Jurkat, Clone E6-1 (cell line): ENCODE results near the gene GPR101. TPM values are rescaled to one million over a fixed set of nuclear protein-coding genes. Genes with fewer than 3 reads are reported as not detected.
A peak's percentile ranks its signal among the peaks of the same experiment; 100 is the strongest.

Source experiments
- DNase-seq: peaks from one replicate; pipeline ENCODE4 v3.0.0-alpha.2; 2011; ENCODE audit warnings: low read depth, low spot score
- H3K4me3 ChIP-seq: 2 replicates; pipeline ENCODE4 v1.5.1; 2011; ENCODE audit warnings: mild to moderate bottlenecking, low read length, control low read depth, moderate library complexity
- polyA plus RNA-seq: library from polyadenylated mRNA; unstranded; fragments of >200 nt; gene quantifications from one replicate; pipeline ENCODE4 v1.2.1, GENCODE V29; 2012; ENCODE audit warnings: missing spikeins; ENCODE audit not compliant: insufficient read length, insufficient read depth

The GPR101 gene, protein sequence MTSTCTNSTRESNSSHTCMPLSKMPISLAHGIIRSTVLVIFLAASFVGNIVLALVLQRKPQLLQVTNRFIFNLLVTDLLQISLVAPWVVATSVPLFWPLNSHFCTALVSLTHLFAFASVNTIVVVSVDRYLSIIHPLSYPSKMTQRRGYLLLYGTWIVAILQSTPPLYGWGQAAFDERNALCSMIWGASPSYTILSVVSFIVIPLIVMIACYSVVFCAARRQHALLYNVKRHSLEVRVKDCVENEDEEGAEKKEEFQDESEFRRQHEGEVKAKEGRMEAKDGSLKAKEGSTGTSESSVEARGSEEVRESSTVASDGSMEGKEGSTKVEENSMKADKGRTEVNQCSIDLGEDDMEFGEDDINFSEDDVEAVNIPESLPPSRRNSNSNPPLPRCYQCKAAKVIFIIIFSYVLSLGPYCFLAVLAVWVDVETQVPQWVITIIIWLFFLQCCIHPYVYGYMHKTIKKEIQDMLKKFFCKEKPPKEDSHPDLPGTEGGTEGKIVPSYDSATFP
- polyA plus RNA-seq: not detected

DNA sequence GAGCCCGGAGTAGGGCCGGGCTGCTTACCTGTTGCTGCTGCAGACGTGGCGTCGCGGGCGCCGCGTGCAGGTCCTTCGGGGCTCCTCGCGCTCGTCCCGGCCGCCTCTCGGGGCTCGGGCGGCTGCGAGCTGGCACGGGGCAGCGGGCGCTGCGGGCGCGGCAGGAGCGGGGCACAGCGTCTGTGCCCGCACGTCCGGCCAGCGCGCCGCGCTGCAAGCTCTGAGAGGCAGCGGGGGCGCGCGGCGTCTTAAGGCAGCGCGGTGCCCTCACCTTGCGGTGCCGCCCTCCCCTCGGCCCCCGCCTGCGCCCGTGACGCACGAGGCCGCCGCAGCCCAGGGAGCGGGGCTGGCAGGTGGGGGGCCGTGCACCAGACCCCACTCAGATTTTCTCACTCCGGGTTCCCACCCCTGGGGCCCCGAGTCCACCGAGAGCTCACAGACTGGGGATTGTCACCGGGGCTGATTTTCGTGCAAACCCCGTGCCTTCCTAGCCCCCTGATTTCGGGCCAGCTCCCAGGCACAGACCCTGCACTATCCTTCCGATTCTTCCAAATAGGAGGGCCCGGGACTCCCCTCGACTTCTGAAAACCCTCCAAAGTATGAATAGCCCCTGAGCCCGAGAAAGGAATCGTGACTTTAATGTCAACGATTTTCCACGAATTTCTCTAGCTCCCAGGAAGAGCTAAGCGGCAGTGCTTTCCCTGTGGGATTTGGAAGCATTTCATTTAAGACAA lies at the start of gene GPR101:
Gene GPR101 (minus strand): TSS at position 222 of the 734 bp plus-strand sequence. CDS start 2,321 bp downstream, outside the sequence.
- no peak for DNase-seq
- H3K4me3 ChIP-seq: no peak within 1 kb of the TSS

DNA sequence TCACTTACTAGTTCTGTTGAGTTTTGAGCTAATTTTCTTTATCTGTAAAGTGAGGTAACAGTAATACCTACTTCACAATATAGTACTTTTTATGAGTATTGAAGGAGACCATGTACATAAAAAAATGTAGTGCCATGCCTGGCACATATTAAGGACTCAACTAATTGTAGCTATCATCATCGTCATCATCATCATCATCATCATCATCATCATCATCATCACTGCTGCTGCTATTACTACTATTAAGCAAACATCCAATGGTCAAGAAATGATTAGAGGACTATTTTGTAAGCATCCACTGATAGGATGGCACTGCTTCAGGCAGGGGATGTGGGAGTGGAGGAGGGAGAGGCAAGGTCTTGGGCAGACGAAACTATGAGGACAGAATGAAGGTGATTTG lies 47.4 kb upstream of the GPR101 start:
- no peak for DNase-seq
- no peak overlapping the region for H3K4me3 ChIP-seq

DNA sequence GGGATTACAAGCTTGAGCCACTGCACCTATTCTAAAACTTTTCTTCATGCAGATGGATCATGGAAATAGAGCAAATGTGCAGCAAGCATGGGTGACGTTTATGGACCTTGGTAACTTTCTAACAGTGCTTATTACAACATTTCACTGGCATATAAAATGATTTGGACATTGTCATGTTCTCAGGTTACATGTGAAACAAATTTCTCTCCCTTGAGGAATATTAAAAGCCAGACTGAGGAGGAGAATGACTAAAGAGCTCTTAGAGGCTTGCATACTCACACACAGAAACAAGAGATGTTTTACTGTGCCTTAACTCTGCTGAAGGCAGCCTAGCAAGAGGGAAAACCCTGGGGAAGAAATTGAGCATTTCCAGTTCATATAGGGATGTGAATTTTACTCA lies 38.6 kb upstream of the GPR101 start:
- no peak overlapping the region for H3K4me3 ChIP-seq
- no peak for DNase-seq

DNA sequence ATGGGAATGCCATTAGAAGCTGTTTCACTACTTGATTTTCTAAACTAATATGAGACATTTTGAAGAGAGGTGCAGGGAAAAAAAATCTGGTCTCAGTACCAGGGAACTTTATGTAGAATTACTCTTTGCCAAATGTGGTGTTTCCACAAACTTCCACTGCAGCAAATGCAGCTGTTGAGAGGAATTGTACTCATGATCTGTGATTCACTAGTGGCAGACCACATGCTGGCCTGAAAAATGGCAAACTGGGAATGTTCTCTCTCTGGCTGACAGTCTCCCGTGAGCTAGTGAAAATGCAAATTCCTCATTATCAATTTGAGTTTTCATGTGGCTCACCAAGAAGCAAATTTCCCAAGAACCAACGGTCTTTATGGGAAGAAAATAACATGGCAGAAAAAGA lies 37.8 kb upstream of the GPR101 start:
- no peak overlapping the region for H3K4me3 ChIP-seq
- no peak for DNase-seq

DNA sequence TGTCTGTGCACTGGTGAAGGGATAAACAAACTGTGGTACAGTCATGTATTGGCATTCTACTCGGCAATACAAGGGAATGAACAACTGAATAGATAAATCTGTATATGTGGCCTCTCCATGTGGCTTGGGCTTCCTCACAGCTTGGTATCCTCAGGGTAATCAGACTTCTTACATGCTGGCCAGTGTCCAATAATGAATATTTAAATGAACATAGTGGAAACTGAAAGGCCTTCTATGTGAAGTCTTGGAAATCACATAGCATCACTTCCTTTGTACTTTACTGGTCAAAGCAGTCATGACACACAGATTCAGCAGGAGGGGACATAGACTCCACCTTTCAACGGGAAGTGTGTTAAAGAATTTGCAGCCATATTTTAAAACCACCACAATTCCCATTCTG lies 33.4 kb upstream of the GPR101 start:
- H3K4me3 ChIP-seq: no peak overlapping the region
- DNase-seq: no peak

DNA sequence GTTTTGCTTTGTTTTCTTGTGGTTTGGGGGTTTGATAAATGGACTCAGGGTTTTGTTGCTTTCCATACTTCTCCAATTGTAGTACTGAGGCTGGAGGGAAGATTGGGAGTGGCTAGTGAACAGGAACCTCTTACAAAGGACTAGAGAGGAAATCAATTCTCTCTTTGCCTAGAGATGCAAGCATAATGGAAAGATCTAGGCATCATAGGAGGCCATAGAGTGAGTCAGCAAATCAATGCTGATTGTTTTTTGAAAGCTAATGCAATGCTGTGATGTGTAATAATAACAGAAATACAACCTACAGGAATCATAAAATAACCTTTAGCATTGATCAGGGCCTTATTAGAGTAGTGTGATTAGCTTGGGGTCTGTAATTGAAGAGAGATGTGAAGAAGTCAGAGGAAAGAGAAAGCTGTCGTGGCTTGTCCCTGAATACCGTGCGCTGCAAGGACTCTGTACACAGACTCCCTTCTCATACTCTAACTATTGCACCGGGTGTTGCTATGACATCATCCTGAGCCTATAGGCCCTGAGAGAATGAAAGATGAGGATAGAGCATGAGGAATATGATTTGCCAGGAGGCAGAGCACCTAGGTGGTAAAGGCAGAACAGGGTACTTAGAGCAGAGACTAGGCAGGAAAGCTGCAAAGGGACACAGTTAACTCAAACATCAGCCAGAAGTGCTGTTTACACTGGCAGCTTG lies 29.3 kb upstream of the GPR101 start:
- DNase-seq: no peak

DNA sequence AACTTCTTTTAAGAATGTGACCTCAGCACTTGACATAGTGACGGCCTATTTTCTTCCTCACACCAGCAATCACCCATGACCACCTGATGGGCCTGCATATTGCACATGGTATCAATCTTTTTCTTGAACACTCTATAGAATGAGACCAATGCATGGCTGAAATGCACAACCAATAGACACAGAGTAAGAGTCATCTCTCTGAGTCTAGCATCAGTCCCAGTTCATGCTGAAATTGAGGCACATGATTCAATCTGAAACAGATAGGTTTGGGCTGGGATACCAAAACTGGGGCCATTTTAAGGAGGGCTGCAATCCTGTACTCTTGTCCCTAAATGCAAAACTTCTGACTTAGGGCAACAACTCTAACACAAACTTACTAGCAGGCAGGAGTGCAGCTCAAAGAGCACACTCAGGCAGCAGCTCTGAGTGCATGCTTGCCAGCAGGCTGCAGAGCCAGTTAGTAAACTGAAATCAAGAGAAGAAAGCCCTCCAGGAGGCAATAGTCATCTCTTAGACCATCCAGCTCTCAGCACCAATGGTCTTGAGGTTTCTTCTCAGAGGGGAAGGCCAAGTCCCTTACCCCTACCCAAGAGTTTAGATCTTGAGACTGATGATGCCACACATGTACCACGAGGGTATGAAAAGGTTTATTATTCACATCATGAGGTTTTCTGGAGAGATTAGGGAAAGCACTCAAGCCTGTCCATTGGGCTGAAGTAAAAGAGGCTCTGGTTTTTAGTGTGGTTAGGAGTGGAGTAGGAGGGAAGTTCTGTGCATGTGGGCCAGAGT lies 24.7 kb upstream of the GPR101 start:
- no peak for DNase-seq
- no peak overlapping the region for H3K4me3 ChIP-seq

More for the DNA sequence above, 29.3 kb upstream of the GPR101 start:
- H3K4me3 ChIP-seq: no peak overlapping the region

DNA sequence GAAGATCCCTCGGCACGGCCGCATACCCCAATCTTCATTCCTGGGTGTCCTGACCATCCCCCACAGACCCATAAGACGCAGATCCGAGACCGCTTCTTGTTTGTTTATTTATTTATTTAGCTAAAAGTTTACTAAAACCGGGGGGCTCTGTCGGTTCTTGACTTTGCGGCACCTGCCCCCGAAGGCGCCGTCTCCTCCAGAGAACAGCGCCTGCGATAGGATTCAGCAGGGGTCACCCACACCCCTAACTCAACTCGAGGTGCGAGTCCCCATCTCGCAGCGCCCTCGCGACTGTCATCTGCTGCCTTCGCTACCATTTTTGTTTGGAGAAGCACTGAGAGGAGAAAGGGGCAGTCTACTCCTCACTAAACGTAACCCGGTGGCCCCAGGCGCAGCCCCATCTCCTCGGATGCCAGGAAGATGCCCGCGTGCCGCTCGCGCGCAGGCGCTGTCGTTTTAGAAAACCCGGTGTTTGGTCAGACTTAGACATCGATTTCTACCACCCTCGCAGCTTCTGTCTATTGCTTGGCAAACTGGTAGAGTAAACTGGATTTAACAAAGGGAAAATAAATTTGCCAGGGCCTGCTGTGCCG lies 18.9 kb upstream of the GPR101 start:
- H3K4me3 ChIP-seq: peak overlapping the region; percentile 37
- no peak for DNase-seq

DNA sequence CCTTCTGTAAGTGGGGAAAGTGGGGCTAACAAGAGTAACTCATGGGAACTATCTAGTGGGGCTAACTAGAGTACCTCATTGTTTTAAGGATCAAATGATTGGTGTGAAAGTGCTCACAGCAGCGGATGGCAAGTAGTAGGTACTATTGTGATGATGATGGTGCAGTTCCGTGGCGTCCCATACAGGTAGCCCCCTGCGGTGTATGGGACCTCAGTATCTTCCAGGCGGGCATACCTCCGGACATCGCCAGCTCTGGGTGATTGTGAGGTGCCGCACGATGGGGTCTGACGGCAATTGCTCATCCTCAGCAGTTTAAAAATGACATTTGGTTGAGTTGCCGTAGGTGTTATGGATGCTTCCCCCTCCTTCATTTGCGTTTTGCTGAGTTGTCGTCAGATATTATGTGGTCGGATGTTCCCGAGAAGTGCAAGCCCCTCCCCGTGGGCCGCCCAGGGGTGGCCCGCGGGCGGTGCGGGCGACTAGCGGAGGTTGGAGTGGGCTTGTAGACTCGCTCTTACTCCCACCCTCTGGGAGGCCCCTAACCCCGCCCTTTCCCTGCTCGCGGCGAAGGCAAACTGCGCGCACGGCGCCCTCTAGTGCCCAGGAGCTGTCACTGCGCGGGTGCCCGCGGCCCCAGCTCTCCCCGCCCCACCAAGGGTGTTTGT lies 18.3 kb upstream of the GPR101 start:
- DNase-seq: peak; percentile 73
- H3K4me3 ChIP-seq: peak overlapping the region; percentile 59

DNA sequence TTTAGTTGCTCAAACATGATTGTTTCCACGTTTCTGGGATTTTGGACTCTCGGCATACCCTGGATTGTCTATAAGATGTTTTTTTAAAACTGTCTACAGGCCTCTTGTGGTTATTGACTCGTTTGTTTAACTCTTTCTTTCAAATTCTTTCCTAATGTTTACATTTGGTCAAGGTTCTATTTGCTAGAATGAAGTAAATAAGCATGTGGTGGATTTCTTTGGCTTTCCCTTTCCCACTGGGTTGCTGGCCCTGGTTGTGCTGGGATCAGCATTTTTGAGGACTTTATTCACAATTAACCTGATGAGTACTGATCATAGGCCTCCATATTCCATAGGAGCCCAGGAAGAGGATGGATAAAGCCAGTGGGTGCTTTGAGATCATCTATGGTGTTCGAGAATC lies 11.1 kb upstream of the GPR101 start:
- no peak overlapping the region for H3K4me3 ChIP-seq
- DNase-seq: no peak

DNA sequence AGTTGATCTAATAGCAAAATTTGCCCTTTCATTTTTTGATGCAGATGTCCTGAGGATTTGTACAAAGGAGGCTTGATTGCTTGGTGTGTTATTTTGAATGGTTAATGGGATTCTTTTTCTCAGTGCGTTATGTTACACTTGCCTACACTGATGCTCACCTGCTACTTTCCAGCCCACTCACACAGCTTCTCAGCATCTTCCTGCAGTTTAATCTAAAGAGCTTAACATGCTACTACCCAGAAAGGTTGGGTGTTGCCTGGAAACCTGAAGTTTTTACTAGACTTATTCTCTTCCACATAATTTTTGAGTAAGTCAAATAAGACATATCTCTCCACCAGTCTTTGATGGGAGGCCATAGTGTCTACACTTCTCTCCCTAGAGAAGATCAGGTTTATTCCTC lies 9.9 kb upstream of the GPR101 start:
- DNase-seq: no peak
- H3K4me3 ChIP-seq: no peak overlapping the region

DNA sequence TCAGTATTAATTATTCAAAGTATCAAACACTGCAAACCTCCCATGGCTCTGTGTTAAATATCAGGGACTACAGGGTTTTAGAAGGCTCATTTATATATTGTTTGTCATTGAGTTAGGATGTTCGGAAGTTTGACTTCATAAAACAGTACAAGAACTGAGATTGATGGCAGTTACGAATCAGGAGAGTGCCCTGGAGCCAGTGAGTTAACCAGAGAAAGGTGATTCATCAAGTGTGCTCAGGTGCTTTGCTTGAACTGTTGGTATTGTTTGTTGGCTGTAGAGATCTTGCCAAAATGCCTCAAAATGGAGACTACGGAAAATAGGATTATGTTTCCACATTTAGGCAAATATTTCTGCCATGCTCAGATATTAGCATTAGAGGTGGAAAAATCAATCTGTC lies 7.5 kb upstream of the GPR101 start:
- DNase-seq: no peak
- H3K4me3 ChIP-seq: no peak overlapping the region

DNA sequence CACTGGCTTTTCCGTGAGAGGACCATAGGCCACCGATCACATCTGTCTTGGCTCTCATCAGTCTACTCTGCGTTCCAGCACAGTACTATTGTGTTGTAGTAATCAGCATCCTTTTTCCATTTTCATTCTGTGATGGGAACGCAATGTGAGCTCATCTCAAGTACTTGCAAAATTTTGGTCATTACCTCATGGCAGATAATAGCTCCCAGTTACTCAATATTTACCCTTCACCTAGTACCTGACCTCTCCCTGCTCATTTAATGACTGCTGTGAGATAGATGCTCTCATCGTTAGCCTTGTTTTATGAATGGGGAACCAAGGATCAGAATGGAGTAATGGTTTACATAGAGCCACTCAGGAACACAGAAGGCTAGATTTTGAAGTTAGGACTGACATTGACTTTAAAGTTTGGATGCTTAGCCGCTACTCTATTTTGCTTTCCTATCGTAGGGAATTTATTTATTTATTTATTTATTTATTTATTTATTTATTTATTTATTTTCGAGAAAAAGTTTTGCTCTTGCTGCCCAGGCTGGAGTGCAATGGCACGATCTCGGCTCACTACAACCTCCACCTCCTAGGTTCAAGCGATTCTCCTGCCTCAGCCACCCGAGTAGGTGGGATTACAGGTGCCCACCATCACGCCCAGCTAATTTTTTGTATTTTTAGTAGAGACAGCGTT lies 6.5 kb upstream of the GPR101 start:
- H3K4me3 ChIP-seq: no peak overlapping the region
- DNase-seq: no peak

DNA sequence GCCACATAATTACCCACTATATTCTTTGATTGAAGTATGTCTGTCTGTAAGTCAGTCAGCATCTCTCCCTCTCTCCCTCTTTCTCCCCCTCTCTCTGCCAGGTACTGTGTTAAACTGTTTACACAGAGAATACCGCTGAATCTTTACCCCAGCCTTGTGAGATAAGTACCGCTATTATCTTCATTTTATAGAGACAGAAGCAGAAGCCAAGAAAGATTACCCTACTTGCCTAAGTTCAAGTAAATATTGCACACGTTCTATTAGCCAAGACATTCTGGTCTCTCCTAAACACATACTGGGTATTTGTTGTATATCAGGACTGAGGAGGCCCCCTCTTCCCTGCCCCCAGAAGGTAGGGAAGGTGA lies 695 bp upstream of the GPR101 start:
- H3K4me3 ChIP-seq: no peak overlapping the region
- no peak for DNase-seq

DNA sequence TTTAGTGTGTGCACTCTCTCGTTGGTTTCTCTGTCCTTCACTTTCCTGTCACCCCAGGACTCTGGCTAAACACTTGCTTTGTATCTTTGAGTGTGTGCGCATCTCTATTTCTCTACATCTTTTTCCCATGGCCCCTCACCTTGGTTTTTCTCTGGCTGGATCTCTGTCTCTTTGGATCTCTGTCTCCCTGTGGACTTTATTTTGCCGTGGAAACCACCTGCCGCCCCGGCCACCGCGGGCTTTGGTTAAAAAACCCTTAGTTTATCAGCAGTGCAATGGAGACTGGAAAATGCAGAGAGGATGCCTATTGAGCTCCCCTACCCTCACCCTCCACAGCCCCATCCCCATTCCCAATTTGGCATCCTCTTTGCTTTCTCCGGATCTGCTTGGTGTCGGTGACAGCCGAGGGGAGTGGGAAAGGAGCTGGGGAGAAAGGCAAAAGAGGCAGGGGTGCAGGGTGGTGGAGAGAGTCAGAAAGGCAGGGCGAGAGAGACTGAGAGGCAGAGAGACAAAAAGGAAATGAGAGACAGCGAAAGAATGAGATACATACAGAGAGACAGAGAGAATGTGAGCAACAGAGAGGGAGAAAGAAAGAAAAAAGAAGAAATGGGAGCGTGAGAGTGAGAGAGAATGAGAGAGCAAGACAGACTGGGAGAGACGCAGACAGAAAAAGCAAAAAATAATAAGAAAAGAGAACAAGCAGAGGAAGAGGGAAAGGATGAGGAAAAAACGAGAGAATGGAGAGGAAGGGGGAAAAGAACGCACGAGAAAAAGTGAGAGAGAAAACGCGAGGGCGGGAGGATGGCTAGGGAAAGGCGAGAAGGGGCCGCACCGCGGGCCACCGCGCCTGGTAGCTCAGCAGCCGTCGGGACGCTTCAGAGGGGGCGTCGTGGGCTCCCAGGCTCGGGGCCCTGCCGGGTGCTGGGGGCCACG lies 688 bp downstream of the GPR101 start:
- DNase-seq: no peak
- H3K4me3 ChIP-seq: peak overlapping the region; percentile 59

DNA sequence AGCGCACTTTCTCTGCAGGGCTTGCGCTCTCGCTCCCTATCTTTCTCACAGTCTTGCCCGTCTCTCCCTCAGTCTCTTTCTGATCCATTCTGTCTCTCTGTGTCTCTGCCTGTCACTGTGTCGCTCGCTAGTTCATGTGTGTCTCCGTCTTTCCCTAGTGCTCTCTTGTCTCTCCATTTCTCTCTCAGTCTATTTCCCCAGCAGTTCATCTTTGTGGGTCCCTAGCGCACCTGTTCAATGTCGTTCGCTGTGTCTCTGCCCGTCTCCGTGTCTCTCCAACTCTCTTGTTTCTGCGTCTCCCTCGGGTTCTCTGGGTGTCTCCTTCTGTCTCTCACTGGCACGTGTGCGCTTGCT lies 1.5 kb downstream of the GPR101 start:
- H3K4me3 ChIP-seq: peak overlapping the region; percentile 59
- DNase-seq: no peak
